Tibial nerve (tissue), 4 donors: ENCODE measurements around the gene ARFGEF3. TPM values are rescaled to one million over a fixed set of nuclear protein-coding genes. Genes with fewer than 3 reads are reported as not detected.
A peak's percentile ranks its signal among the peaks of the same experiment; 100 is the strongest.
"Not testable (repeated sequence)": the region's sequence is repeated elsewhere in the genome, so short reads cannot be mapped to it uniquely, and the experiment has no call there.

ENCODE experiments used
- DNase-seq, 2 donors: peaks; one replicate each; pipeline ENCODE4 v3.0.0-alpha.2; 2019; ENCODE audit warnings: low spot score in 2 of 2
- H3K27ac ChIP-seq, 4 donors: fragments of 200-600 bp; sonication (generic) in 3 of 4; one replicate each; pipeline ENCODE4 v1.5.1; 2017 to 2019; ENCODE audit warnings: mild to moderate bottlenecking in 1 of 4
- H3K27me3 ChIP-seq, 2 donors: fragments of 200-600 bp; sonication (generic) in 1 of 2; one replicate each; pipeline versions ENCODE4 v1.5.1 to v1.6.0; 2017 to 2019
- H3K36me3 ChIP-seq, 3 donors: fragments of 200-600 bp; sonication (generic); one replicate each; pipeline ENCODE4 v1.5.1; 2018 to 2019
- H3K4me1 ChIP-seq, 4 donors: fragments of 200-600 bp; sonication (generic) in 3 of 4; one replicate each; pipeline ENCODE4 v1.5.1; 2017 to 2019
- H3K4me3 ChIP-seq, 4 donors: fragments of 200-600 bp; sonication (generic) in 3 of 4; one replicate each; pipeline ENCODE4 v1.5.1; 2017 to 2019; ENCODE audit warnings: mild to moderate bottlenecking in 1 of 4, moderate library complexity in 1 of 4
- H3K9me3 ChIP-seq, 4 donors: fragments of 200-600 bp; sonication (generic) in 3 of 4; one replicate each; pipeline ENCODE4 v1.5.1; 2017 to 2019
- EP300 ChIP-seq, 2 donors: sonication (generic); formaldehyde crosslinking; IDR thresholded peaks; one replicate each; pipeline ENCODE4 v1.6.1; 2017; ENCODE audit warnings: antibody characterized with exemption in 2 of 2, mild to moderate bottlenecking in 1 of 2
- POLR2A ChIP-seq, 2 donors: fragments of 450-650 bp; IDR thresholded peaks; one replicate each; pipeline ENCODE4 v1.6.1; 2017; ENCODE audit warnings: antibody characterized with exemption in 2 of 2, mild to moderate bottlenecking in 2 of 2, moderate library complexity in 2 of 2
- WGBS, 2 donors: methylation state at CpG; one replicate each; pipeline ENCODE4 v1.1.5; 2018; 5-methylcytosine and 5-hydroxymethylcytosine counted together
- total RNA-seq, 4 donors: library from RNA; depleted of rRNA; stranded (reverse); fragments of >200 nt; gene quantifications; one replicate each; pipeline ENCODE4 v1.1.0, GENCODE V29; 2016
- TF ChIP-seq, protein P1 (sequence below), 5 experiments: fragments of 200-600 bp in 3 of 5; fragments of 450-650 bp in 2 of 5; sonication (generic) in 3 of 5; IDR thresholded peaks; one replicate each; pipeline ENCODE4 v1.5.1; 2016 to 2019; ENCODE audit warnings: antibody characterized with exemption in 5 of 5, mild to moderate bottlenecking in 3 of 5, moderate library complexity in 2 of 5

The ARFGEF3 gene
- total RNA-seq, 4 donors from 2014 or later, result 3.9 to 6.9 (median 5.4) TPM

DNA sequence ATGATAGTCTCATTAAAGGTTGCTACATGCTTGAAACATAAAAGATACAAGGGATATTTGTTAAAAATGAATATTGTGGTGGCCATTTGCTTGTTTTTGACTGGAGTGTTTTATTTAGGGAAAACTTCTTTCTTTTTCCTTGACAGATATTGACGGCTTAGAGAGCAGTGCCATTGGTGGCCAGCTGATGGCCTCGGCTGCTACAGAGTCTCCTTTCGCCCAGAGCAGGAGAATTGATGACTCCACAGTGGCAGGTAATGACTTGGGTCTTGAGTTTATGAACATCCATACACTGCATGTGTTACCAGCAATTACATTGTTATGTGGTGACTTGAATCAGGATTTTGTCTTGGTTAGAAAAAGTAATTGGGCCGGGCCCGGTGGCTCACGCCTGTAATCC is 124.1 kb downstream of the ARFGEF3 start:
- TF ChIP-seq, protein P1, sequence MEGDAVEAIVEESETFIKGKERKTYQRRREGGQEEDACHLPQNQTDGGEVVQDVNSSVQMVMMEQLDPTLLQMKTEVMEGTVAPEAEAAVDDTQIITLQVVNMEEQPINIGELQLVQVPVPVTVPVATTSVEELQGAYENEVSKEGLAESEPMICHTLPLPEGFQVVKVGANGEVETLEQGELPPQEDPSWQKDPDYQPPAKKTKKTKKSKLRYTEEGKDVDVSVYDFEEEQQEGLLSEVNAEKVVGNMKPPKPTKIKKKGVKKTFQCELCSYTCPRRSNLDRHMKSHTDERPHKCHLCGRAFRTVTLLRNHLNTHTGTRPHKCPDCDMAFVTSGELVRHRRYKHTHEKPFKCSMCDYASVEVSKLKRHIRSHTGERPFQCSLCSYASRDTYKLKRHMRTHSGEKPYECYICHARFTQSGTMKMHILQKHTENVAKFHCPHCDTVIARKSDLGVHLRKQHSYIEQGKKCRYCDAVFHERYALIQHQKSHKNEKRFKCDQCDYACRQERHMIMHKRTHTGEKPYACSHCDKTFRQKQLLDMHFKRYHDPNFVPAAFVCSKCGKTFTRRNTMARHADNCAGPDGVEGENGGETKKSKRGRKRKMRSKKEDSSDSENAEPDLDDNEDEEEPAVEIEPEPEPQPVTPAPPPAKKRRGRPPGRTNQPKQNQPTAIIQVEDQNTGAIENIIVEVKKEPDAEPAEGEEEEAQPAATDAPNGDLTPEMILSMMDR (IDR thresholded peaks at IDR 0.05), result no peak
- TF ChIP-seq POLR2A (IDR thresholded peaks at IDR 0.05) (no peak), EP300 (IDR thresholded peaks at IDR 0.05) (no peak)
- Histone ChIP-seq H3K4me1 (no peaks in the 10 kb centered on the region), H3K4me3 (no peak overlapping the region), H3K9me3 (no peaks in the 10 kb centered on the region), H3K27me3 (no peaks in the 10 kb centered on the region), H3K36me3 (no peaks in the 10 kb centered on the region), H3K27ac (no peak overlapping the region)
- no peak for DNase-seq
- 81 to 85% methylated on average over 6 of the region's 6 CpGs for WGBS, 2 donors

DNA sequence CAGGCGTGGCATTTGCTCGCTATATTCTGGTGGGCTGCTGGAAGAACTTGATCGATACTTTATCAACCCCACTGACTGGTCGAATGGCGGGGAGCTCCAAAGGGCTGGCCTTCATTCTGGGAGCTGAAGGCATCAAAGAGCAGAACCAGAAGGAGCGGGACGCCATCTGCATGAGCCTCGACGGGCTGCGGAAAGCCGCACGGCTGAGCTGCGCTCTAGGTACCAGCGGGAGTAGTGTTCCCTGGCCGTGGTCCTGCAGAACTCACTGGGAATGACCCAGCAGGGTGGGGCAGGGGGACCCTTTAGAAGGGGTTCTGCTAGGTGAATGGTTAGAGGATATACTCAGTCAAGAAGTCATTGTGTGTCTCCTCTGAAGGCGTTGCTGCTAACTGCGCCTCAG is 125.0 kb downstream of the ARFGEF3 start:
- H3K27me3 ChIP-seq, result no peaks in the 10 kb centered on the region
- H3K27ac ChIP-seq, result no peak overlapping the region
- no peak overlapping the region for H3K4me3 ChIP-seq

DNA sequence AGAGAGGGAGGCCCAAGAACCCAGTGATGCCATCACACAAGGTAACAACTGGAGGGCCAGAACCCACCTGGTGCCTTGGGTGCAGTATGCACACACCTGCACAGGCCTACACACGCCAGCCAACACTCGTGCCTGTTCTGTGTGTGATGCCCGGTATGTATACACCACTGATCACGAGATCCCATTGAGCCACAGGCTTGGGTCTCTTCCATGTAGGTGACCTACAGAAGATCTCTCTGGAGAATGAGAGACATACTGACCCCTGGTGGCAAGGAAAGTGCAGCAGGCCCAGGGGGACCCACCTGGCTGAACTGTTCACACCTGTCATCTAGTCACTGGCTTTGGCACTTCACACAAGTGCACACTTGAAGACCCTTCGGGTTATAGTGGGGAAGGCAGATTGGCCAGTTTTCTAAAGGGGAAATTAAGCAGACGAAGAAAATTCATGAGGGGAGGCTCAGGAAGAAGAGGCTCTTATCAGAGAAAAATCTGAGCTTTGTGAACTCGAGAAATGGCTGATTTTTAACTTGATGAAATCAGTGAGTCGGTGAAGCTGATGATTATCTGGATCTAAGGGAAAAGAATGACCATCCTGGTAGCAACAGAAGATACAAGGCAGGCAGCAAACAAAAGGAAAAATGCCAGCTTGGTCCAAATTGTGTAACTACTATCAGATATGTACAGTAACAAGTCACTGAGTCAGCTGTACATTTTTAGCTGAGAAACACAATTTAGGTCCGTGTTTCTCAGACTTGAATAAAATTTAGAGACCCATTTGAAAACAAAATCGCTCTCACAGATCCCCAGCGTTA is 125.6 kb downstream of the ARFGEF3 start:
- Histone ChIP-seq H3K27me3 (no peaks in the 10 kb centered on the region), H3K9me3 (no peaks in the 10 kb centered on the region), H3K4me3 (no peak overlapping the region), H3K4me1 (no peaks in the 10 kb centered on the region), H3K27ac (no peak overlapping the region), H3K36me3 (no peaks in the 10 kb centered on the region)
- TF ChIP-seq EP300 (IDR thresholded peaks at IDR 0.05), result no peak
- TF ChIP-seq, protein P1 (IDR thresholded peaks at IDR 0.05), result peak in 4 of 5 experiments; percentile 11 to 42 (median 16)
- 87% methylated on average over 11 of the region's 11 CpGs for WGBS, 2 donors
- DNase-seq, result no peak

More for the DNA sequence above, 125.0 kb downstream of the ARFGEF3 start:
- H3K4me1 ChIP-seq, result no peaks in the 10 kb centered on the region
- H3K9me3 ChIP-seq, result no peaks in the 10 kb centered on the region
- TF ChIP-seq, protein P1 (IDR thresholded peaks at IDR 0.05), result no peak
- TF ChIP-seq POLR2A (IDR thresholded peaks at IDR 0.05), result no peak
- no peak for TF ChIP-seq EP300 (IDR thresholded peaks at IDR 0.05)
- no peak for DNase-seq
- no peaks in the 10 kb centered on the region for H3K36me3 ChIP-seq
- WGBS, 2 donors, result 94 to 95% methylated on average over 17 of the region's 17 CpGs

DNA sequence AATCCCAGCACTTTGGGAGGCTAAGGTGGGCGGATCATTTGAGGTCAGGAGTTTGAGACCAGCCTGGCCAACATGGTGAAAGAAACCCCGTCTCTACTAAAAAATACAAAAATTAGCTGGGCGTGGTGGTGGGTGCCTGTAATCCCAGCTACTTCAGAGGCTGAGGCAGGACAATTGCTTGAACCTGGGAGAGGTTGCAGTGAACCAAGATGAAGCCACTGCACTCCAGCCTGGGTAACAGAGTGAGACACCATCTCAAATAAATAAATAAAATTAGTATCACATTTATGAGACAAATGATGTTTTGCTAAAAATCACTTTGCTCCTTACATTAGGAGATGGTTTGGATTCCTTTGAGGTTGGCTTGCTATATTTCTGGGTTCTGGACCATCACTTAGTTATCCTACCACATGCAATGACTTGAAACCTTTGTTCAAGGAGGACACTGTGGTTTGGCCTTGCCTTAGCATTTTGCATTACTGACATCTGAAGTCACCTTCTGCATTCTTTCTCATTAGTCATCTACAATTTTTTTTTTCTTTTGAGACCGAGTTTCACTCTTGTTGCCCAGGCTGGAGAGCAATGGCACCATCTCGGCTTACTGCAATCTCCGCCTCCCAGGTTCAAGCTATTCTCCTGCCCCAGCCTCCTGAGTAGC is 126.8 kb downstream of the ARFGEF3 start:
- not testable (repeated sequence) for H3K4me3 ChIP-seq, H3K36me3 ChIP-seq, H3K9me3 ChIP-seq, H3K4me1 ChIP-seq, DNase-seq, H3K27ac ChIP-seq, H3K27me3 ChIP-seq
- WGBS, 2 donors, result 86 to 88% methylated on average over 6 of the region's 6 CpGs

GRCh38 chr6:138289739-138290138 is 128.0 kb downstream of the ARFGEF3 start:
- TF ChIP-seq, protein P1 (IDR thresholded peaks at IDR 0.05), result no peak
- TF ChIP-seq POLR2A (IDR thresholded peaks at IDR 0.05), result no peak
- TF ChIP-seq EP300 (IDR thresholded peaks at IDR 0.05), result no peak
- Histone ChIP-seq H3K4me1 (no peaks in the 10 kb centered on the region), H3K36me3 (no peaks in the 10 kb centered on the region), H3K4me3 (no peak overlapping the region), H3K27me3 (no peaks in the 10 kb centered on the region), H3K9me3 (no peaks in the 10 kb centered on the region), H3K27ac (no peak overlapping the region)
- WGBS, 2 donors, result 63 to 65% methylated on average over 6 of the region's 6 CpGs
- DNase-seq, result no peak
